Upper lobe of left lung (tissue), 6 donors: ENCODE data around the gene CSAG1. TPM values are rescaled to one million over a fixed set of nuclear protein-coding genes. Genes with fewer than 3 reads are reported as not detected.
"Not testable (repeated sequence)": the region's sequence is repeated elsewhere in the genome, so short reads cannot be mapped to it uniquely, and the experiment has no call there.

ENCODE experiments used
- ATAC-seq, 2 donors: fragments of 200-7000 bp; cut with Tn5 transposase; one replicate each; pipeline ENCODE4 v1.9.1; 2022; ENCODE audit warnings: mild to moderate bottlenecking in 2 of 2, moderate library complexity in 2 of 2; ENCODE audit not compliant: low FRiP score in 2 of 2
- DNase-seq, 2 donors: peaks; one replicate each; pipeline ENCODE4 v3.0.0-alpha.2; 2019 to 2020
- H3K27ac ChIP-seq, 4 donors: fragments of 200-600 bp; sonication (generic); one replicate each; pipeline ENCODE4 v1.5.1; 2016 to 2019
- H3K27me3 ChIP-seq, 4 donors: fragments of 200-600 bp; sonication (generic); one replicate each; pipeline ENCODE4 v1.5.1; 2017 to 2019
- H3K36me3 ChIP-seq, 4 donors: fragments of 200-600 bp; sonication (generic); one replicate each; pipeline ENCODE4 v1.5.1; 2016 to 2019
- H3K4me1 ChIP-seq, 4 donors: fragments of 200-600 bp; sonication (generic); one replicate each; pipeline ENCODE4 v1.5.1; 2018 to 2019
- H3K4me3 ChIP-seq, 4 donors: fragments of 200-600 bp; sonication (generic); one replicate each; pipeline ENCODE4 v1.5.1; 2017 to 2019; ENCODE audit warnings: mild to moderate bottlenecking in 2 of 4, moderate library complexity in 1 of 4
- H3K9me3 ChIP-seq, 4 donors: fragments of 200-600 bp; sonication (generic); one replicate each; pipeline ENCODE4 v1.5.1; 2018 to 2019
- EP300 ChIP-seq, 4 donors: sonication (generic); formaldehyde crosslinking; IDR thresholded peaks; one replicate each; pipeline ENCODE4 v1.5.1; 2017; ENCODE audit warnings: antibody characterized with exemption in 4 of 4, control low read depth in 2 of 4
- POLR2A ChIP-seq, 4 donors: fragments of 450-650 bp; IDR thresholded peaks; one replicate each; pipeline ENCODE4 v1.5.1; 2016 to 2017; ENCODE audit warnings: antibody characterized with exemption in 4 of 4, mild to moderate bottlenecking in 2 of 4
- POLR2AphosphoS5 ChIP-seq, 2 donors: sonication (generic); formaldehyde crosslinking; IDR thresholded peaks; one replicate each; pipeline ENCODE4 v1.5.1; 2017; ENCODE audit warnings: antibody characterized with exemption in 2 of 2
- WGBS, 2 donors: methylation state at CpG; one replicate each; pipeline ENCODE4 v1.1.5; 2017 to 2018; 5-methylcytosine and 5-hydroxymethylcytosine counted together
- total RNA-seq, 6 donors: library from RNA; depleted of rRNA in 4 of 6; stranded (reverse); fragments of >200 nt in 4 of 6; gene quantifications; one replicate each; pipeline versions ENCODE4 v1.1.0 to v1.2.1, GENCODE V29; 2016 to 2021
- TF ChIP-seq, protein P1 (sequence below), 6 experiments: fragments of 450-650 bp in 4 of 6; fragments of 200-600 bp in 2 of 6; sonication (generic) in 2 of 6; IDR thresholded peaks; one replicate each; pipeline ENCODE4 v1.5.1; 2016 to 2019; ENCODE audit warnings: antibody characterized with exemption in 6 of 6
- donor health status: DM: no; HTN: no; CAD: no; lungs with moderate emphysema.
- donor health status: DM: no; HTN: yes; CAD: no; lungs with severe emphysema.

CSAG1 gene
- total RNA-seq, 6 donors from 2014 or later = not detected

DNA sequence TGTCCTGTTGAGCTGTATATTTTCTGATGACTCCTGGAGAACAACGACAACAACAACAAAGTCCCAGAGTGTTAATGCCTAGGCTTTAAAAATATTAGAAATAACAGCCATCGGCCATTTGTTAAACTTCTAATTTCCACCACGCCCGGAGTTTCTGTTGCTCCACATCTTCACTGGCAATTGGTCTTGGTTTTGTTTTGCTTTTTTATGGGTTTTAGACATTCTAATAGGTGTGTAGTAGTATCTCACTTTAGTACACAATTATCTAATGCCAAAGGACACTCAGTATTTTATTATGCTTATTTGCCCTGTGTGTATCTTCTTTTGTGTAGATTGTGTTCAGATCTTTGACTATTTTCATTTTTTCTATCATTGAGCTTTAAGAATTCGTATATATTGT lies 5.0 kb upstream of the CSAG1 start:
- H3K27me3 ChIP-seq = no peaks in the 10 kb centered on the region
- no peak for DNase-seq
- no peaks in the 10 kb centered on the region for H3K4me1 ChIP-seq
- H3K27ac ChIP-seq = no peak overlapping the region
- TF ChIP-seq POLR2AphosphoS5 (IDR thresholded peaks at IDR 0.05) = no peak
- no peak for TF ChIP-seq EP300 (IDR thresholded peaks at IDR 0.05)
- no peak for TF ChIP-seq POLR2A (IDR thresholded peaks at IDR 0.05)
- TF ChIP-seq, protein P1, sequence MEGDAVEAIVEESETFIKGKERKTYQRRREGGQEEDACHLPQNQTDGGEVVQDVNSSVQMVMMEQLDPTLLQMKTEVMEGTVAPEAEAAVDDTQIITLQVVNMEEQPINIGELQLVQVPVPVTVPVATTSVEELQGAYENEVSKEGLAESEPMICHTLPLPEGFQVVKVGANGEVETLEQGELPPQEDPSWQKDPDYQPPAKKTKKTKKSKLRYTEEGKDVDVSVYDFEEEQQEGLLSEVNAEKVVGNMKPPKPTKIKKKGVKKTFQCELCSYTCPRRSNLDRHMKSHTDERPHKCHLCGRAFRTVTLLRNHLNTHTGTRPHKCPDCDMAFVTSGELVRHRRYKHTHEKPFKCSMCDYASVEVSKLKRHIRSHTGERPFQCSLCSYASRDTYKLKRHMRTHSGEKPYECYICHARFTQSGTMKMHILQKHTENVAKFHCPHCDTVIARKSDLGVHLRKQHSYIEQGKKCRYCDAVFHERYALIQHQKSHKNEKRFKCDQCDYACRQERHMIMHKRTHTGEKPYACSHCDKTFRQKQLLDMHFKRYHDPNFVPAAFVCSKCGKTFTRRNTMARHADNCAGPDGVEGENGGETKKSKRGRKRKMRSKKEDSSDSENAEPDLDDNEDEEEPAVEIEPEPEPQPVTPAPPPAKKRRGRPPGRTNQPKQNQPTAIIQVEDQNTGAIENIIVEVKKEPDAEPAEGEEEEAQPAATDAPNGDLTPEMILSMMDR (IDR thresholded peaks at IDR 0.05) = no peak
- no peaks in the 10 kb centered on the region for H3K36me3 ChIP-seq
- WGBS, 2 donors = 83 to 94% methylated on average over 5 of the region's 5 CpGs
- no peaks in the 10 kb centered on the region for H3K9me3 ChIP-seq
- no peak overlapping the region for H3K4me3 ChIP-seq
- no peak for ATAC-seq

- DNase-seq, H3K36me3 ChIP-seq, ATAC-seq, H3K4me1 ChIP-seq, H3K27ac ChIP-seq, H3K27me3 ChIP-seq, H3K9me3 ChIP-seq, H3K4me3 ChIP-seq: not testable (repeated sequence)
- 83 to 93% methylated on average over 11 to 12 of the region's 12 CpGs for WGBS, 2 donors
These were observed 3.0 kb upstream of the CSAG1 start for GRCh38 chrX:152736528-152736927.

DNA sequence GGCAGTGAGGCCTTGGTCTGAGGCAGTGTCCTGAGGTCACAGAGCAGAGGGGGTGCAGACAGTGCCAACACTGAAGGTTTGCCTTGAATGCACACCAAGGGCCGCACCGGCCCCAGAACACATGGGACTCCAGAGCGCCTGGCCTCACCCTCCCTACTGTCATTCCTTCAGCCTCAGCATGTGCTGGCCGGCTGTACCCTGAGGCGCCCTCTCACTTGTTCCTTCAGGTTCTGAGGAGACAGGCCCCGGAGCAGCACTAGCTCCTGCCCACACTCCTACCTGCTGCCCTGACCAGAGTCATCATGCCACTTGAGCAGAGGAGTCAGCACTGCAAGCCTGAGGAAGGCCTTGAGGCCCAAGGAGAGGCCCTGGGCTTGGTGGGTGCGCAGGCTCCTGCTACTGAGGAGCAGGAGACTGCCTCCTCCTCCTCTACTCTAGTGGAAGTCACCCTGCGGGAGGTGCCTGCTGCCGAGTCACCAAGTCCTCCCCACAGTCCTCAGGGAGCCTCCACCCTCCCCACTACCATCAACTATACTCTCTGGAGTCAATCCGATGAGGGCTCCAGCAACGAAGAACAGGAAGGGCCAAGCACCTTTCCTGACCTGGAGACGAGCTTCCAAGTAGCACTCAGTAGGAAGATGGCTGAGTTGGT lies 2.5 kb upstream of the CSAG1 start:
- H3K4me1 ChIP-seq = no peaks in the 10 kb centered on the region
- no peaks in the 10 kb centered on the region for H3K27me3 ChIP-seq
- no peak overlapping the region for H3K27ac ChIP-seq
- no peaks in the 10 kb centered on the region for H3K36me3 ChIP-seq
- DNase-seq = peak in 1 of 2 donors; percentile 10
- TF ChIP-seq POLR2AphosphoS5 (IDR thresholded peaks at IDR 0.05) (no peak), POLR2A (IDR thresholded peaks at IDR 0.05) (no peak), EP300 (IDR thresholded peaks at IDR 0.05) (no peak)
- TF ChIP-seq, protein P1 (IDR thresholded peaks at IDR 0.05) = no peak
- ATAC-seq = peak in 1 of 2 donors; percentile 56
- 84 to 94% methylated on average over 3 to 12 of the region's 12 CpGs for WGBS, 2 donors
- no peaks in the 10 kb centered on the region for H3K9me3 ChIP-seq
- no peak overlapping the region for H3K4me3 ChIP-seq

DNA sequence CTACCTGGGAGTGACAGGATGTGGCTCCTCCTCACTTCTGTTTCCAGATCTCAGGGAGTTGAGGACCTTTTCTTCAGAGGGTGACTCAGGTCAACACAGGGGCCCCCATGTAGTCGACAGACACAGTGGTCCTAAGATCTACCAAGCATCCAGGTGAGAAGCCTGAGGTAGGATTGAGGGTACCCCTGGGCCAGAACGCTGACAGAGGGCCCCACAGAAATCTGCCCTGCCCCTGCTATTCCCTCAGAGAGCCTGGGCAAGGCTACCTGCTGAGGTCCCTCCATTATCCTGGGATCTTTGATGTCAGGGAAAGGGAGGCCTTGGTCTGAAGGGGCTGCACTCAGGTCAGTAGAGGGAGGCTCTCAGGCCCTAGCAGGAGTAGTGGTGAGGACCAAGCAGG lies 1.6 kb upstream of the CSAG1 start:
- Histone ChIP-seq H3K27me3 (no peaks in the 10 kb centered on the region), H3K9me3 (no peaks in the 10 kb centered on the region), H3K4me1 (no peaks in the 10 kb centered on the region), H3K27ac (no peak overlapping the region), H3K36me3 (no peaks in the 10 kb centered on the region), H3K4me3 (no peak overlapping the region)
- 65% methylated on average over 2 of the region's 2 CpGs; no CpG with 5 or more reads in 1 of the 2 donors for WGBS, 2 donors
- ATAC-seq (peak in 1 of 2 donors; percentile 26), DNase-seq (no peak)
- TF ChIP-seq EP300 (IDR thresholded peaks at IDR 0.05) = no peak
- TF ChIP-seq, protein P1 (IDR thresholded peaks at IDR 0.05) = no peak

GRCh38 chrX:152734143-152734858 lies 780 bp upstream of the CSAG1 start:
- not testable (repeated sequence) for DNase-seq, H3K27me3 ChIP-seq, H3K27ac ChIP-seq, H3K4me1 ChIP-seq, ATAC-seq, H3K4me3 ChIP-seq, H3K36me3 ChIP-seq, H3K9me3 ChIP-seq
- WGBS, 2 donors = 87 to 100% methylated on average over 1 to 22 of the region's 22 CpGs

GRCh38 chrX:152725409-152725808 lies 8.1 kb downstream of the CSAG1 start:
- no peak for ATAC-seq
- 65 to 75% methylated on average over 3 to 7 of the region's 7 CpGs for WGBS, 2 donors
- TF ChIP-seq POLR2AphosphoS5 (IDR thresholded peaks at IDR 0.05) (no peak), EP300 (IDR thresholded peaks at IDR 0.05) (no peak), POLR2A (IDR thresholded peaks at IDR 0.05) (no peak)
- TF ChIP-seq, protein P1 (IDR thresholded peaks at IDR 0.05) = no peak
- Histone ChIP-seq H3K9me3 (no peaks in the 10 kb centered on the region), H3K27me3 (no peaks in the 10 kb centered on the region), H3K4me3 (no peak overlapping the region), H3K4me1 (no peaks in the 10 kb centered on the region), H3K36me3 (no peaks in the 10 kb centered on the region), H3K27ac (no peak overlapping the region)
- DNase-seq = no peak

DNA sequence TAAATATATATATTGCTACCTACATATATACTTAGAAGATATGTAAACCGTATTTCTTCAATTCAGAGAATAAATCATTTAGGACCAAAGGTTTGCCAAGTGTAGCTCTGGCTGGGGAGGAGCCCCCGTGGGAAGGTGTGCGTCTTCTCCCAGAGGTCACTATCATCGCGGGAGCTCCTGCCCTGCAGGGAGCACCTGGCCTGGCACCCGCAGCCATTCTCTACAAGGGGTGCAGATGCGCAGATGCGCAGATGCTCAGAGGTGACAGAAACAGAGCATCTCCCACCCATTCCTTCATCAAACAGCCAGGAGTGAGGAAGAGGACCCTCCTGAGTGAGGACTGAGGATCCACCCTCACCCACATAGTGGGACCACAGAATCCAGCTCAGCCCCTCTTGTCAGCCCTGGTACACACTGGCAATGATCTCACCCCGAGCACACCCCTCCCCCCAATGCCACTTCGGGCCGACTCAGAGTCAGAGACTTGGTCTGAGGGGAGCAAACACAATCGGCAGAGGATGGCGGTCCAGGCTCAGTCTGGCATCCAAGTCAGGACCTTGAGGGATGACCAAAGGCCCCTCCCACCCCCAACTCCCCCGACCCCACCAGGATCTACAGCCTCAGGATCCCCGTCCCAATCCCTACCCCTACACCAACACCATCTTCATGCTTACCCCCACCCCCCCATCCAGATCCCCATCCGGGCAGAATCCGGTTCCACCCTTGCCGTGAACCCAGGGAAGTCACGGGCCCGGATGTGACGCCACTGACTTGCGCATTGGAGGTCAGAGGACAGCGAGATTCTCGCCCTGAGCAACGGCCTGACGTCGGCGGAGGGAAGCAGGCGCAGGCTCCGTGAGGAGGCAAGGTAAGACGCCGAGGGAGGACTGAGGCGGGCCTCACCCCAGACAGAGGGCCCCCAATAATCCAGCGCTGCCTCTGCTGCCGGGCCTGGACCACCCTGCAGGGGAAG lies 19.4 kb downstream of the CSAG1 start, which contains the start of gene MAGEA2B:
Gene MAGEA2B, plus strand, starts transcription at position 814 of the 973 bp plus-strand sequence. CDS start 2,479 bp downstream, outside the sequence.
- not testable (repeated sequence) for ATAC-seq, DNase-seq, H3K9me3 ChIP-seq, H3K4me1 ChIP-seq, H3K4me3 ChIP-seq, H3K27me3 ChIP-seq, H3K36me3 ChIP-seq, H3K27ac ChIP-seq
- no CpG with 5 or more reads among the region's 35 CpGs for WGBS, 2 donors
